CD14-positive monocyte (primary cell): Measurements from ENCODE around the gene TMEM50A. TPM values are rescaled to one million over a fixed set of nuclear protein-coding genes. Genes with fewer than 3 reads are reported as not detected.
"Not testable (repeated sequence)": the region's sequence is repeated elsewhere in the genome, so short reads cannot be mapped to it uniquely, and the experiment has no call there.

Experiments used
- DNase-seq, 3 donors: peaks; one replicate each; pipeline ENCODE4 v3.0.0-alpha.2; 2011 to 2022
- H2AFZ ChIP-seq: 2 replicates; pipeline ENCODE4 v1.6.0; 2012; ENCODE audit warnings: mild to moderate bottlenecking, low read depth, low read length, inconsistent platforms; ENCODE audit not compliant: insufficient read depth, poor library complexity, severe bottlenecking
- H3K27ac ChIP-seq, 2 donors: 1 replicate in 1 of 2; 2 replicates in 1 of 2; pipeline ENCODE4 v1.5.1; 2012 to 2013; ENCODE audit warnings: low read length in 2 of 2, control low read depth in 1 of 2, inconsistent platforms in 1 of 2, low read depth in 1 of 2, mild to moderate bottlenecking in 1 of 2
- H3K27me3 ChIP-seq, 2 donors: one replicate each; pipeline versions ENCODE4 v1.6.0 to v1.6.1; 2011 to 2013; ENCODE audit warnings: low read length in 2 of 2; ENCODE audit not compliant: control insufficient read depth in 2 of 2, insufficient read depth in 2 of 2
- H3K36me3 ChIP-seq, 2 donors: replicated peaks in 1 of 2; 1 replicate in 1 of 2; 2 replicates in 1 of 2; pipeline versions ENCODE4 v1.5.1 to v1.6.1; 2012 to 2013; ENCODE audit warnings: low read length in 2 of 2, control low read depth in 1 of 2, inconsistent platforms in 1 of 2, mild to moderate bottlenecking in 1 of 2; ENCODE audit not compliant: insufficient read depth in 2 of 2, control insufficient read depth in 1 of 2
- H3K4me1 ChIP-seq, 2 donors: 1 replicate in 1 of 2; 2 replicates in 1 of 2; pipeline versions ENCODE4 v1.5.1 to v1.6.1; 2012 to 2013; ENCODE audit warnings: low read length in 2 of 2, control low read depth in 1 of 2, inconsistent platforms in 1 of 2, mild to moderate bottlenecking in 1 of 2, moderate library complexity in 1 of 2; ENCODE audit not compliant: insufficient read depth in 2 of 2, control insufficient read depth in 1 of 2
- H3K4me2 ChIP-seq: replicated peaks from 2 replicates; pipeline ENCODE3; 2012; ENCODE audit warnings: low read length, moderate library complexity, mild to moderate bottlenecking; ENCODE audit not compliant: poor library complexity, severe bottlenecking; ENCODE audit errors: extremely low read depth
- H3K4me3 ChIP-seq, 3 experiments: fragments of 200-600 bp in 1 of 3; sonication (generic) in 1 of 3; replicated peaks in 1 of 3; 1 replicate in 2 of 3; 2 replicates in 1 of 3; pipeline ENCODE4 v1.5.1; 2011 to 2013; ENCODE audit warnings: low read length in 3 of 3, mild to moderate bottlenecking in 3 of 3, control low read depth in 2 of 3, low read depth in 2 of 3, inconsistent platforms in 1 of 3, moderate library complexity in 1 of 3
- H3K79me2 ChIP-seq: 2 replicates; pipeline ENCODE4 v1.6.0; 2012; ENCODE audit warnings: mild to moderate bottlenecking, control low read depth, inconsistent platforms, low read length, moderate library complexity; ENCODE audit not compliant: insufficient read depth
- H3K9ac ChIP-seq: 2 replicates; pipeline ENCODE4 v1.6.0; 2017; ENCODE audit warnings: low read length, mild to moderate bottlenecking; ENCODE audit not compliant: insufficient read depth, poor library complexity, severe bottlenecking
- H3K9me3 ChIP-seq, 2 donors: replicated peaks in 1 of 2; 1 replicate in 1 of 2; 2 replicates in 1 of 2; pipeline versions ENCODE4 v1.5.1 to v1.6.1; 2012 to 2013; ENCODE audit warnings: low read length in 2 of 2, control low read depth in 1 of 2; ENCODE audit not compliant: control insufficient read depth in 1 of 2, insufficient read depth in 1 of 2
- H4K20me1 ChIP-seq: 2 replicates; pipeline ENCODE4 v1.6.0; 2012; ENCODE audit warnings: mild to moderate bottlenecking, low read length, control low read depth, moderate library complexity; ENCODE audit not compliant: insufficient read depth
- H3K27ac Mint-ChIP-seq, 7 donors: one replicate each; pipeline ENCODE4 v1.8.0; 2020; ENCODE audit warnings: mild to moderate bottlenecking in 7 of 7, mixed read lengths in 7 of 7, moderate library complexity in 6 of 7, inconsistent platforms in 2 of 7
- H3K27me3 Mint-ChIP-seq, 3 donors: one replicate each; pipeline ENCODE4 v1.8.0; 2021 to 2022; ENCODE audit warnings: low read depth in 3 of 3, mild to moderate bottlenecking in 3 of 3, mixed read lengths in 3 of 3, moderate library complexity in 3 of 3, inconsistent platforms in 1 of 3
- H3K36me3 Mint-ChIP-seq, 2 donors: one replicate each; pipeline ENCODE4 v1.8.0; 2020; ENCODE audit warnings: mixed read lengths in 2 of 2, inconsistent platforms in 1 of 2, mild to moderate bottlenecking in 1 of 2
- H3K4me1 Mint-ChIP-seq: one replicate; pipeline ENCODE4 v1.8.0; 2020; ENCODE audit warnings: mild to moderate bottlenecking, mixed read lengths
- H3K4me3 Mint-ChIP-seq, 2 donors: one replicate each; pipeline ENCODE4 v1.8.0; 2020; ENCODE audit warnings: mild to moderate bottlenecking in 2 of 2, mixed read lengths in 2 of 2, moderate library complexity in 1 of 2
- H3K9me3 Mint-ChIP-seq, 7 donors: one replicate each; pipeline ENCODE4 v1.8.0; 2020 to 2022; ENCODE audit warnings: mixed read lengths in 7 of 7, mild to moderate bottlenecking in 6 of 7, moderate library complexity in 6 of 7, inconsistent platforms in 2 of 7
- WGBS: methylation state at CpG from one replicate; pipeline ENCODE4 v1.1.5; 2013; ENCODE audit warnings: missing lambda C conversion rate; ENCODE audit not compliant: insufficient coverage; 5-methylcytosine and 5-hydroxymethylcytosine counted together
- intact Hi-C, 2 donors: fragments of 100-400 bp; cut with micrococcal nuclease; formaldehyde crosslinking; loops; one replicate each; pipeline versions ENCODE4 v1.15.0 to v1.15.1; 2023
- polyA plus RNA-seq, 3 donors: library from polyadenylated mRNA; depleted of rRNA in 1 of 3; unstranded in 2 of 3; stranded (reverse) in 1 of 3; fragments of 300-500 nt in 2 of 3; fragments of >200 nt in 1 of 3; fragmentation: Illumina TruSeq in 2 of 3; gene quantifications; 1 replicate in 2 of 3; 2 replicates in 1 of 3; pipeline ENCODE4 v1.2.3, GENCODE V29; 2012 to 2021

The TMEM50A gene
- polyA plus RNA-seq, 3 donors: 61.1 to 305 (median 277) TPM

DNA sequence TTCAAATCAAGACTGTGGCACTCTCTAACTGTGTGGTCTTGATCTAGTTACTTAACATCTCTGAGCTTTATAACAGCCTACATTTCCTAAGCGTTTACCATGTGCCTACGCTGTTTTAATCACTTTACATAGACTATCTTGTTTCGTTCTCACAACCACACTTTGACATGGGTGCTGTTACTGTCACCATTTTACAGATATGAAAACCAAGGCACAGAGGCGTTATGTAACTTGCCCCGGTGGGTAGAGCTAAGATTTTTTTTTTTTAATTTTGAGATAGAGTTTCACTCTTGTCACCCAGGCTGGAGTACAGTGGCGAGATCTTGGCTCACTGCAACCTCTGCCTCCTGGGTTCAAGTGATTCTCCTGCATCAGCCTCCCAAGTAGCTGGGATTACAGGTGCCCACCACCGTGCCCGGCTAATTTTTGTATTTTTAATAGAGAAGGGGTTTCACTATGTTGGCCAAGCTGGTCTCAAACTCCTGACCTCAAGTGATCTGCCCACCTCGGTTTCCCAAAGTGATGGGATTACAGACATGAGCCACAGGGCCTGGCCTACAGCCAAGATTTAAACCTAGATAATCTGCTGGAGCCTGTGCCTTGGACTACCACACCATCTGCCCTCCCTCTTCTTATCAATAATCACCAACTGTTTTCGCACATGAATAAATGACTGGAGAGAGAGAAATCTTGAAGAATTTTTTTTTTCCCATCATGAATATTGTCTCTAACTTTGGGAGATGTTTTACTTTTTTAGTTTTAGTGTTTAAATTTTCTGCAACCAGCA is 71.7 kb downstream of the TMEM50A start:
- H3K4me1 ChIP-seq, H3K4me2 ChIP-seq, H3K27ac ChIP-seq, H3K79me2 ChIP-seq, H2AFZ ChIP-seq, H3K36me3 ChIP-seq, H3K4me3 ChIP-seq, H3K4me3 Mint-ChIP-seq, H3K9ac ChIP-seq, H3K27me3 Mint-ChIP-seq, H3K9me3 Mint-ChIP-seq, H3K4me1 Mint-ChIP-seq, H3K9me3 ChIP-seq, H3K27me3 ChIP-seq, H4K20me1 ChIP-seq, H3K36me3 Mint-ChIP-seq, H3K27ac Mint-ChIP-seq, DNase-seq: not testable (repeated sequence)
- intact Hi-C loops: loop anchor here in 1 of 2 donors (2.0 kb wide), 1 partner anchor 125 kb away; no protein-coding TSS in a partner anchor
- WGBS: 90% methylated on average over 2 of the region's 10 CpGs

Other genes starting within 250 kb of the TMEM50A start
- 10 to 100 TPM; 32.0 to 52.9 (median 45.1) TPM for gene SYF2, start 105.8 kb upstream of the TMEM50A start, polyA plus RNA-seq
- gene RSRP1, start 90.9 kb upstream of the TMEM50A start, polyA plus RNA-seq: 100 to 1,000 TPM in 1 of 3 donors, 10 to 100 TPM in 2; 23.6 to 272 (median 30.2) TPM
- under 1 TPM in 1 of 3 donors, not detected in 2; 0.53 TPM for gene RHD, start 65.8 kb upstream of the TMEM50A start, polyA plus RNA-seq
- gene RHCE, start 82.5 kb downstream of the TMEM50A start, polyA plus RNA-seq: under 1 TPM in 1 of 3 donors, not detected in 2; 0.47 TPM
- gene MACO1, start 92.6 kb downstream of the TMEM50A start, polyA plus RNA-seq: 1 to 10 TPM; 2.6 to 4.1 (median 3.9) TPM
- 10 to 100 TPM; 12.8 to 18.5 (median 14.6) TPM for gene LDLRAP1, start 205.3 kb downstream of the TMEM50A start, polyA plus RNA-seq